Esophagus muscularis mucosa (tissue), 4 donors: ENCODE results near the gene WFIKKN1. TPM values are rescaled to one million over a fixed set of nuclear protein-coding genes. Genes with fewer than 3 reads are reported as not detected.

Experiments
- DNase-seq: peaks from one replicate; pipeline ENCODE4 v3.0.0-alpha.2; 2017; ENCODE audit errors: extremely low spot score
- H3K27ac ChIP-seq, 4 donors: fragments of 200-600 bp; sonication (generic); replicated peaks in 1 of 4; 1 replicate in 3 of 4; 2 replicates in 1 of 4; pipeline ENCODE4 v1.5.1; 2016 to 2019; ENCODE audit warnings: mild to moderate bottlenecking in 1 of 4
- H3K27me3 ChIP-seq, 4 donors: fragments of 200-600 bp; sonication (generic); one replicate each; pipeline versions ENCODE4 v1.5.1 to v1.6.0; 2016 to 2019
- H3K36me3 ChIP-seq, 4 donors: fragments of 200-600 bp; sonication (generic); one replicate each; pipeline ENCODE4 v1.5.1; 2016 to 2019
- H3K4me1 ChIP-seq, 4 donors: fragments of 200-600 bp; sonication (generic); one replicate each; pipeline ENCODE4 v1.5.1; 2016 to 2019
- H3K4me3 ChIP-seq, 4 donors: fragments of 200-600 bp; sonication (generic); 1 replicate in 2 of 4; 2 replicates in 2 of 4; pipeline ENCODE4 v1.5.1; 2016 to 2019; ENCODE audit warnings: mild to moderate bottlenecking in 4 of 4, moderate library complexity in 1 of 4
- H3K9me3 ChIP-seq, 4 donors: fragments of 200-600 bp; sonication (generic); 1 replicate in 3 of 4; 2 replicates in 1 of 4; pipeline ENCODE4 v1.5.1; 2016 to 2019
- EP300 ChIP-seq: sonication (generic); formaldehyde crosslinking; IDR thresholded peaks from one replicate; pipeline ENCODE4 v1.6.1; 2017; ENCODE audit warnings: antibody characterized with exemption
- POLR2A ChIP-seq: fragments of 450-650 bp; IDR thresholded peaks from one replicate; pipeline ENCODE4 v1.6.1; 2017; ENCODE audit warnings: antibody characterized with exemption, moderate library complexity, mild to moderate bottlenecking, low read depth
- POLR2AphosphoS5 ChIP-seq, 2 donors: sonication (generic); formaldehyde crosslinking; IDR thresholded peaks; one replicate each; pipeline ENCODE4 v1.6.1; 2017; ENCODE audit warnings: antibody characterized with exemption in 2 of 2
- WGBS: methylation state at CpG from one replicate; pipeline ENCODE4 v1.1.5; 2018; 5-methylcytosine and 5-hydroxymethylcytosine counted together
- intact Hi-C: fragments of 100-400 bp; cut with DNase I; formaldehyde crosslinking; loops from one replicate; pipeline ENCODE4 v1.15.1; 2023
- total RNA-seq, 4 donors: library from RNA; depleted of rRNA; stranded (reverse); fragments of >200 nt; gene quantifications; one replicate each; pipeline versions ENCODE4 v1.1.0 to v1.2.1, GENCODE V29; 2016
- TF ChIP-seq, protein P1 (sequence below), 3 experiments: fragments of 200-600 bp in 2 of 3; fragments of 450-650 bp in 1 of 3; sonication (generic) in 2 of 3; IDR thresholded peaks; one replicate each; pipeline ENCODE4 v1.5.1; 2017 to 2019; ENCODE audit warnings: antibody characterized with exemption in 3 of 3, mild to moderate bottlenecking in 2 of 3, moderate library complexity in 1 of 3

The WFIKKN1 gene
- total RNA-seq, 4 donors from 2014 or later: 0.33 to 0.80 (median 0.43) TPM

DNA sequence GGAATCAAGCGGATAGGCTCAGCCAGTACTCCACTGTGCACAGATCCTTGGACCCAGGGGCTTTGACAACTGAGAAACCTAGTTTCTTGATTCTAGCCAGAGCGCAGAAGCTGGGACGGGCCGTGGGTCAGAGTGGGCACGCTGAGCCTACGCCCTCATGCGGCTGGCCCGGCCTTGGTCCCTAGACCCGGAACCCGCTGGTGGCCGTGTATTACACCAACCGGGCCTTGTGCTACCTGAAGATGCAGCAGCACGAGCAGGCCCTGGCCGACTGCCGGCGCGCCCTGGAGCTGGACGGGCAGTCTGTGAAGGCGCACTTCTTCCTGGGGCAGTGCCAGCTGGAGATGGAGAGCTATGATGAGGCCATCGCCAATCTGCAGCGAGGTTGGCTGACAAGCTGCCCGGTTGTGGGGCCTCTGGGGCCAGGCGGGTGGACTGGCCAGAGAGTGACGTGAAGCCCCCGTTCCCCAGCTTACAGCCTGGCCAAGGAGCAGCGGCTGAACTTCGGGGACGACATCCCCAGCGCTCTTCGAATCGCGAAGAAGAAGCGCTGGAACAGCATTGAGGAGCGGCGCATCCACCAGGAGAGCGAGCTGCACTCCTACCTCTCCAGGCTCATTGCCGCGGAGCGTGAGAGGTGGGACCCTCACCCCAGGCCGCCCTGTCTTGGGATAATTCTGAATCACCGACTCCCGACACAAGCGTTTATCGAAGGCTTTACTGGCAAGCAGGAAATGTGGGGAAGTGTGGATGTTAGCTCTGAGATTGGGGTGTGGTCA lies 50.4 kb downstream of the WFIKKN1 start:
- TF ChIP-seq EP300 (no peak), POLR2AphosphoS5 (IDR thresholded peaks at IDR 0.05) (no peak), POLR2A (no peak)
- TF ChIP-seq, protein P1, sequence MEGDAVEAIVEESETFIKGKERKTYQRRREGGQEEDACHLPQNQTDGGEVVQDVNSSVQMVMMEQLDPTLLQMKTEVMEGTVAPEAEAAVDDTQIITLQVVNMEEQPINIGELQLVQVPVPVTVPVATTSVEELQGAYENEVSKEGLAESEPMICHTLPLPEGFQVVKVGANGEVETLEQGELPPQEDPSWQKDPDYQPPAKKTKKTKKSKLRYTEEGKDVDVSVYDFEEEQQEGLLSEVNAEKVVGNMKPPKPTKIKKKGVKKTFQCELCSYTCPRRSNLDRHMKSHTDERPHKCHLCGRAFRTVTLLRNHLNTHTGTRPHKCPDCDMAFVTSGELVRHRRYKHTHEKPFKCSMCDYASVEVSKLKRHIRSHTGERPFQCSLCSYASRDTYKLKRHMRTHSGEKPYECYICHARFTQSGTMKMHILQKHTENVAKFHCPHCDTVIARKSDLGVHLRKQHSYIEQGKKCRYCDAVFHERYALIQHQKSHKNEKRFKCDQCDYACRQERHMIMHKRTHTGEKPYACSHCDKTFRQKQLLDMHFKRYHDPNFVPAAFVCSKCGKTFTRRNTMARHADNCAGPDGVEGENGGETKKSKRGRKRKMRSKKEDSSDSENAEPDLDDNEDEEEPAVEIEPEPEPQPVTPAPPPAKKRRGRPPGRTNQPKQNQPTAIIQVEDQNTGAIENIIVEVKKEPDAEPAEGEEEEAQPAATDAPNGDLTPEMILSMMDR (IDR thresholded peaks at IDR 0.05): no peak
- intact Hi-C loops: no loop called here
- Histone ChIP-seq H3K27me3 (peaks cover 0 to 1% (median 0%) of the 10 kb centered on the region in 4 donors), H3K4me3 (peak overlapping the region; percentile 81 to 98 (median 96)), H3K9me3 (no peaks in the 10 kb centered on the region), H3K27ac (peak overlapping the region; percentile 93 to 98 (median 96)), H3K4me1 (peaks cover 55 to 68% (median 66%) of the 10 kb centered on the region in 4 donors), H3K36me3 (peaks cover 16 to 33% (median 24%) of the 10 kb centered on the region in 4 donors)
- no peak for DNase-seq
- WGBS: 64% methylated on average over 16 of the region's 44 CpGs

DNA sequence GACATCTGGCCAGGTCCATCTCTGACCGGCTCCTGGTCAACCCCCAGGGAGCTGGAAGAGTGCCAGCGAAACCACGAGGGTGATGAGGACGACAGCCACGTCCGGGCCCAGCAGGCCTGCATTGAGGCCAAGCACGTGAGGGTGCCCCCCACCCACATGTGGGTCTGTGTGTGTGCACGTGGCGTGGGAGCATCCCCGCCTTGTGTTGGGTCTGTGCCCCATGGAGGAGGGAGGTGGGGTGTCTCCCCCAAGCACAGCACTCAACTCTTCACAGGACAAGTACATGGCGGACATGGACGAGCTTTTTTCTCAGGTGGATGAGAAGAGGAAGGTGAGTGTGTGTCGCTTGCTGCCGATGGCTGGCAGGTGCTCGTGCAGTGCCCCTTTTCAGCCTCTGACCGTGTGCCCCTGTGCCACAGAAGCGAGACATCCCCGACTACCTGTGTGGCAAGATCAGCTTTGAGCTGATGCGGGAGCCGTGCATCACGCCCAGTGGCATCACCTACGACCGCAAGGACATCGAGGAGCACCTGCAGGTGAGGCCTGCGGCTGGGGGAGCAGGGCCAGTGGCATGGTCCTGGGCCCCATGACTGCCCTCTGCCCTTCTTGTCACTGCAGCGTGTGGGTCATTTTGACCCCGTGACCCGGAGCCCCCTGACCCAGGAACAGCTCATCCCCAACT lies 51.1 kb downstream of the WFIKKN1 start:
- H3K9me3 ChIP-seq: no peaks in the 10 kb centered on the region
- peaks cover 21 to 40% (median 30%) of the 10 kb centered on the region in 4 donors for H3K36me3 ChIP-seq
- peak overlapping the region; percentile 4 to 98 (median 96) for H3K4me3 ChIP-seq
- no peak for DNase-seq
- H3K4me1 ChIP-seq: peaks cover 55 to 71% (median 64%) of the 10 kb centered on the region in 4 donors
- WGBS: 71% methylated on average over 11 of the region's 28 CpGs
- TF ChIP-seq POLR2AphosphoS5 (IDR thresholded peaks at IDR 0.05): no peak
- TF ChIP-seq, protein P1 (IDR thresholded peaks at IDR 0.05): no peak
- no peak for TF ChIP-seq POLR2A
- peak overlapping the region in 1 of 4 donors; percentile 93 for H3K27ac ChIP-seq
- intact Hi-C loops: no loop called here
- no peaks in the 10 kb centered on the region for H3K27me3 ChIP-seq

DNA sequence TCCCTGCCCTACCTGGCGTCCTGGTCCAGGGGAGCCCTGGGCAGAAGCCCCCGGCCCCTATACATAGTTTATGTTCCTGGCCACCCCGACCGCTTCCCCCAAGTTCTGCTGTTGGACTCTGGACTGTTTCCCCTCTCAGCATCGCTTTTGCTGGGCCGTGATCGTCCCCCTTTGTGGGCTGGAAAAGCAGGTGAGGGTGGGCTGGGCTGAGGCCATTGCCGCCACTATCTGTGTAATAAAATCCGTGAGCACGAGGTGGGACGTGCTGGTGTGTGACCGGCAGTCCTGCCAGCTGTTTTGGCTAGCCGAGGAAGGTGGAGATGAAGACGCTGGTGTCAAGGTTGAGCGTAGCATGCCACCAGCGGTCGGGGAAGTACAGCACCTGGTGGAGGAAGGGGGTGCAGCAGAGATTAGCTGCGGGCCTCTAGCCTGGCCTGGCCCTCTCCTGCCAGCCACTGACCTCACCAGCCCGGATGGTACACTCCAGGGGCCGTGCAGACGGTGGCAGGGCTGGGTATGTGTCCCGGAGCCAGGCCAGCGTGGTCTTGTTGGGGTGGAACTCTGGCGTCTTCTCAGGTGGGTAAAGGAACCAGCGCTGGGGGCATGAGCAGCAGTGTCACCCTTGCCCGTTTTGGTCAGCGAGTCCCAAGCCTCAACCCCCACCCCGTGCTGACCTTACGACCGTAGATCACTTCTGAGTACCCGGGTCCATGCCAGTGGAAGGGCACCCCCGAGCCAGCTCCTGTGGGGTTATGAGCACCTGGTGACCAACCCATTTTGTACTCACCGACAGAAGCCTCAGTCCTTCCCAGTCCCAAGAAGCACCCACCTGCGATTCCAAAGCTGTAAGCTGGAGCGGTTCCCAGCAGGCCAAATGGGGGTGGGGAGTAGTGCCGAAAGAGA lies 52.0 kb downstream of the WFIKKN1 start:
- Histone ChIP-seq H3K27ac (peak overlapping the region in 1 of 4 donors; percentile 87), H3K9me3 (no peaks in the 10 kb centered on the region), H3K4me3 (peak overlapping the region in 3 of 4 donors; percentile 72 to 80 (median 80)), H3K4me1 (peaks cover 55 to 78% (median 64%) of the 10 kb centered on the region in 4 donors), H3K27me3 (no peaks in the 10 kb centered on the region), H3K36me3 (peaks cover 21 to 49% (median 39%) of the 10 kb centered on the region in 4 donors)
- no peak for DNase-seq
- TF ChIP-seq POLR2A (no peak), POLR2AphosphoS5 (IDR thresholded peaks at IDR 0.05) (no peak), EP300 (no peak)
- TF ChIP-seq, protein P1 (IDR thresholded peaks at IDR 0.05): no peak
- intact Hi-C loops: no loop called here
- WGBS: 82% methylated on average over 21 of the region's 36 CpGs

DNA sequence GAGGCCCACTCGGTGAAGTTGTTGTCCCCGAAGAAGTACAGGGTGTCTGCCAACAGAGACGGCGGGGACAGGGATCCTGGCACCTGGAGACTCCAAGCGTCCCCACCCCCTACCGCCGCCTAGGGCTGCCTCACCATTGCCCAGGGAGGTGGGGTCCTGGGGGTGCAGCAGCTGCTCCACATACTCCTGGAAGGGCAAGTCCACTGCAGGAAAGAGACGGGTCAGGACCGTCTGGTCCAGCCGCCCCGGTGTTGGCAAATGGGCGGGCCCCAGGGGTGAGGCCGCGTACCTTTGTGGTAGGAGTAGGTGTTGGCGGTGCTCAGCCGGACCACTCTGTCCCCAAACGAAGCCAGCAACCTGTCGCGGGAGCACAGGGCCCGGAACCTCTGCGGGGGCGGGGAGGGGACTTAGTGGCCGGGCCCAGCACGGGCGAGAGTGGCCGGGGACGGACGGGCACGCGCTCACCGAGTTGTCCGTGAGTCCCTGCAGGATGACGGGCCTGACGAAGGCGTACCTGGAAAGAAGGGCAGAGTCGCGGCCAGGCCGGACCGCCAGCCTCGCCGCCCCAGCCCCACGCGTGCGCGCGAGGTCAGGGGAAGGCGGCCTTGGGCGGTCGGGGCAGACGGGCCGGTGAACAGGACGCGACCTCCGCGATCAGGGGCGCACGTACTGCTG lies 52.7 kb downstream of the WFIKKN1 start:
- intact Hi-C loops: no loop called here
- Histone ChIP-seq H3K36me3 (peaks cover 21 to 52% (median 40%) of the 10 kb centered on the region in 4 donors), H3K27ac (peak overlapping the region; percentile 73 to 87 (median 80)), H3K9me3 (no peaks in the 10 kb centered on the region), H3K27me3 (no peaks in the 10 kb centered on the region), H3K4me3 (peak overlapping the region; percentile 72 to 80 (median 79)), H3K4me1 (peaks cover 59 to 86% (median 69%) of the 10 kb centered on the region in 4 donors)
- no peak for DNase-seq
- TF ChIP-seq, protein P1 (IDR thresholded peaks at IDR 0.05): no peak
- TF ChIP-seq POLR2A (no peak), POLR2AphosphoS5 (IDR thresholded peaks at IDR 0.05) (no peak), EP300 (no peak)
- WGBS: 28% methylated on average over 25 of the region's 57 CpGs
